ENCODE data around the gene CSTF1. TPM values are rescaled to one million over a fixed set of nuclear protein-coding genes. Genes with fewer than 3 reads are reported as not detected.

CSTF1 gene
- total RNA-seq, 1 donor from 2014 or later, result 51.9 TPM

- no peaks in the 10 kb centered on the region for H3K27me3 Mint-ChIP-seq (ENCODE audit: low read depth)
- no peaks in the 10 kb centered on the region for H3K36me3 Mint-ChIP-seq (ENCODE audit: low read depth)
- no peak for TF ChIP-seq CTCF (conservative IDR thresholded peaks at IDR 0.05)
- H3K27ac Mint-ChIP-seq (ENCODE audit: unreplicated experiment), result no peak overlapping the region
- no peaks in the 10 kb centered on the region for H3K9me3 Mint-ChIP-seq
- H3K4me1 Mint-ChIP-seq, result peaks cover 23% of the 10 kb centered on the region
- no peak overlapping the region for H3K4me3 Mint-ChIP-seq
- no peak for DNase-seq (ENCODE audit: low read depth, low spot score)
These were observed 25.0 kb downstream of the CSTF1 start for GRCh38 chr20:56417402-56417801.

- H3K27me3 Mint-ChIP-seq (ENCODE audit: low read depth), result no peaks in the 10 kb centered on the region
- peaks cover 28% of the 10 kb centered on the region for H3K4me1 Mint-ChIP-seq
- no peaks in the 10 kb centered on the region for H3K9me3 Mint-ChIP-seq
- no peaks in the 10 kb centered on the region for H3K36me3 Mint-ChIP-seq (ENCODE audit: low read depth)
- no peak overlapping the region for H3K27ac Mint-ChIP-seq (ENCODE audit: unreplicated experiment)
- no peak overlapping the region for H3K4me3 Mint-ChIP-seq
- no peak for DNase-seq (ENCODE audit: low read depth, low spot score)
- no peak for TF ChIP-seq CTCF (conservative IDR thresholded peaks at IDR 0.05)
These were observed 25.5 kb downstream of the CSTF1 start for GRCh38 chr20:56417911-56418310.

GRCh38 chr20:56418385-56418861, 26.0 kb downstream of the CSTF1 start:
- no peak for DNase-seq (ENCODE audit: low read depth, low spot score)
- no peak for TF ChIP-seq CTCF (conservative IDR thresholded peaks at IDR 0.05)
- no peaks in the 10 kb centered on the region for H3K36me3 Mint-ChIP-seq (ENCODE audit: low read depth)
- H3K4me3 Mint-ChIP-seq, result no peak overlapping the region
- peaks cover 30% of the 10 kb centered on the region for H3K4me1 Mint-ChIP-seq
- H3K27me3 Mint-ChIP-seq (ENCODE audit: low read depth), result no peaks in the 10 kb centered on the region
- H3K27ac Mint-ChIP-seq (ENCODE audit: unreplicated experiment), result no peak overlapping the region
- H3K9me3 Mint-ChIP-seq, result no peaks in the 10 kb centered on the region

GRCh38 chr20:56420028-56420427, 27.6 kb downstream of the CSTF1 start:
- Mint-ChIP-seq H3K27me3 (ENCODE audit: low read depth) (no peaks in the 10 kb centered on the region), H3K4me3 (no peak overlapping the region), H3K27ac (ENCODE audit: unreplicated experiment) (no peak overlapping the region), H3K4me1 (peaks cover 27% of the 10 kb centered on the region), H3K36me3 (ENCODE audit: low read depth) (no peaks in the 10 kb centered on the region), H3K9me3 (no peaks in the 10 kb centered on the region)
- no peak for DNase-seq (ENCODE audit: low read depth, low spot score)
- no peak for TF ChIP-seq CTCF (conservative IDR thresholded peaks at IDR 0.05)

GRCh38 chr20:56420940-56421688, 28.7 kb downstream of the CSTF1 start:
- Mint-ChIP-seq H3K27me3 (ENCODE audit: low read depth) (no peaks in the 10 kb centered on the region), H3K4me3 (no peak overlapping the region), H3K36me3 (ENCODE audit: low read depth) (no peaks in the 10 kb centered on the region), H3K9me3 (no peaks in the 10 kb centered on the region), H3K27ac (ENCODE audit: unreplicated experiment) (no peak overlapping the region), H3K4me1 (peaks cover 20% of the 10 kb centered on the region)
- no peak for TF ChIP-seq CTCF (conservative IDR thresholded peaks at IDR 0.05)
- no peak for DNase-seq (ENCODE audit: low read depth, low spot score)

All from neural crest cell (in vitro differentiated cells).